GM12875 (cell line): ENCODE data around the gene TSPAN14.
"Not testable (repeated sequence)": the region's sequence is repeated elsewhere in the genome, so short reads cannot be mapped to it uniquely, and the experiment has no call there.

ENCODE experiments used
- H3K4me3 ChIP-seq: one replicate; pipeline ENCODE4 v1.5.1; 2011; ENCODE audit warnings: low read depth, low read length, control low read depth
- TF ChIP-seq, protein P1 (sequence below): IDR thresholded peaks from 2 replicates; pipeline ENCODE4 v1.5.1; 2011; ENCODE audit warnings: low read depth, mild to moderate bottlenecking, control low read depth, inconsistent platforms, low read length, moderate library complexity, borderline replicate concordance; ENCODE audit not compliant: insufficient read depth

The TSPAN14 gene

GRCh38 chr10:80471715-80472233 is 17.7 kb downstream of the TSPAN14 start:
- H3K4me3 ChIP-seq = no peak overlapping the region

GRCh38 chr10:80472234-80473095 is 18.4 kb downstream of the TSPAN14 start:
- no peak overlapping the region for H3K4me3 ChIP-seq
- TF ChIP-seq, protein P1, sequence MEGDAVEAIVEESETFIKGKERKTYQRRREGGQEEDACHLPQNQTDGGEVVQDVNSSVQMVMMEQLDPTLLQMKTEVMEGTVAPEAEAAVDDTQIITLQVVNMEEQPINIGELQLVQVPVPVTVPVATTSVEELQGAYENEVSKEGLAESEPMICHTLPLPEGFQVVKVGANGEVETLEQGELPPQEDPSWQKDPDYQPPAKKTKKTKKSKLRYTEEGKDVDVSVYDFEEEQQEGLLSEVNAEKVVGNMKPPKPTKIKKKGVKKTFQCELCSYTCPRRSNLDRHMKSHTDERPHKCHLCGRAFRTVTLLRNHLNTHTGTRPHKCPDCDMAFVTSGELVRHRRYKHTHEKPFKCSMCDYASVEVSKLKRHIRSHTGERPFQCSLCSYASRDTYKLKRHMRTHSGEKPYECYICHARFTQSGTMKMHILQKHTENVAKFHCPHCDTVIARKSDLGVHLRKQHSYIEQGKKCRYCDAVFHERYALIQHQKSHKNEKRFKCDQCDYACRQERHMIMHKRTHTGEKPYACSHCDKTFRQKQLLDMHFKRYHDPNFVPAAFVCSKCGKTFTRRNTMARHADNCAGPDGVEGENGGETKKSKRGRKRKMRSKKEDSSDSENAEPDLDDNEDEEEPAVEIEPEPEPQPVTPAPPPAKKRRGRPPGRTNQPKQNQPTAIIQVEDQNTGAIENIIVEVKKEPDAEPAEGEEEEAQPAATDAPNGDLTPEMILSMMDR = no peak

More at GRCh38 chr10:80471715-80472233, 17.7 kb downstream of the TSPAN14 start:
- TF ChIP-seq, protein P1 = no peak

- TF ChIP-seq, protein P1 = no peak
- no peak overlapping the region for H3K4me3 ChIP-seq
Observed at GRCh38 chr10:80473096-80473657, 19.1 kb downstream of the TSPAN14 start.

- no peak overlapping the region for H3K4me3 ChIP-seq
- TF ChIP-seq, protein P1 = no peak
Observed at GRCh38 chr10:80473692-80474596, 19.8 kb downstream of the TSPAN14 start.

- H3K4me3 ChIP-seq = no peak overlapping the region
- TF ChIP-seq, protein P1 = no peak
Observed at GRCh38 chr10:80474597-80474910, 20.4 kb downstream of the TSPAN14 start.

DNA sequence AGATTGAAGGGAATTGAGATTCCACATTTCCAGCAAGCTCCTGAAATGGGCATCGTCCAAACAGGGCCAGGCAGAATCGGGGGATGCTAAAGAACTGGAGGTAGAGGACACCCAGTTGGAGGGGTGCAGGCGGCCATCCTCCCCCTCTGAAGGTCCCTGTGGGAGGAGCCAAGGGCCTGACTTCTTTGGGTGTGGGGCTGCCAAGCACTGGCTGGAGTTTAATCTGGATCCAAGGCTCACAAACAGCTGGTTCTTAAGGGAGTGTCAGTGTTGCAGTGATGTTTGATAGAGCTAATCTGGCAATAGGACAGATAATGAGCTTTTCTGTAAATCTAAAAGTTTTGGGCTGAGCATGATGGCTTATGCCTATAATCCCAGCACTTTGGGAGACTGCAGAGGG is 20.8 kb downstream of the TSPAN14 start:
- TF ChIP-seq, protein P1 = no peak

DNA sequence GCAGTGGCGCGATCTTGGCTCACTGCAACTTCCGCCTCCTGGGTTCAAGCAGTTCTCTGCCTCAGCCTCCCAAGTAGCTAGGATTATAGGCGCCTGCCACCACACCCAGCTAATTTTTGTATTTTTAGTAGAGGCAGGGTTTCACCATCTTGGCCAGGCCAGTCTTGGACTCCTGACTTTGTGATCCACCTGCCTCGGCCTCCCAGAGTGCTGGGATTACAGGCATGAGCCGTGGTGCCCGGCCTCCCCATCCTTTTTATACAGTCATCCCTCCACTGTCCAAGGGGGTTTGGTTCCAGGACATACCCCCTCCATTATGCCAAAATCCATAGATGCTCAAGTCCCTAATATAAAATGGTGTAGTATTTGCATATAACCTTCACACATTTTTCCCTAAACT is 21.5 kb downstream of the TSPAN14 start:
- H3K4me3 ChIP-seq = not testable (repeated sequence)

More for the DNA sequence above, 20.8 kb downstream of the TSPAN14 start:
- H3K4me3 ChIP-seq = no peak overlapping the region
